CD4-positive, alpha-beta memory T cell (primary cell): ENCODE data around the gene CPM. TPM values are rescaled to one million over a fixed set of nuclear protein-coding genes. Genes with fewer than 3 reads are reported as not detected.
"Not testable (repeated sequence)": the region's sequence is repeated elsewhere in the genome, so short reads cannot be mapped to it uniquely, and the experiment has no call there.

Experiments used
- CTCF ChIA-PET: fragments of 350-600 bp; sonication (Branson Sonifier 250); formaldehyde crosslinking; loops from one replicate; lab custom pipeline; 2021; ENCODE audit warnings: inconsistent platforms; ENCODE audit not compliant: partially characterized antibody; lab: Charles Lee
- POLR2A ChIA-PET: fragments of 350-600 bp; sonication (Branson Sonifier 250); formaldehyde crosslinking; loops from one replicate; lab custom pipeline; 2021; ENCODE audit not compliant: partially characterized antibody; lab: Charles Lee
- DNase-seq, 5 donors: peaks; one replicate each; pipeline versions ENCODE4 v3.0.0 to v3.0.0-alpha.2; 2020 to 2022; ENCODE audit warnings: mixed read lengths in 1 of 5
- H3K27ac ChIP-seq: one replicate; pipeline ENCODE4 v1.7.0; 2013; ENCODE audit warnings: low read depth, low read length
- H3K27me3 ChIP-seq: 2 replicates; pipeline ENCODE4 v1.7.0; 2013; ENCODE audit warnings: mild to moderate bottlenecking, low read length, moderate library complexity; ENCODE audit not compliant: insufficient read depth
- H3K36me3 ChIP-seq: 2 replicates; pipeline ENCODE4 v1.7.0; 2013; ENCODE audit warnings: mild to moderate bottlenecking, low read length, moderate library complexity; ENCODE audit not compliant: insufficient read depth
- H3K4me1 ChIP-seq: 2 replicates; pipeline ENCODE4 v1.7.0; 2013; ENCODE audit warnings: mild to moderate bottlenecking, low read length, moderate library complexity; ENCODE audit not compliant: insufficient read depth
- H3K4me3 ChIP-seq, 2 donors: one replicate each; pipeline ENCODE4 v1.7.0; 2013; ENCODE audit warnings: low read length in 2 of 2, mild to moderate bottlenecking in 1 of 2
- H3K9me3 ChIP-seq, 2 donors: one replicate each; pipeline ENCODE4 v1.7.0; 2013; ENCODE audit warnings: low read length in 2 of 2, control low read depth in 1 of 2; ENCODE audit not compliant: control insufficient read depth in 1 of 2
- H3K27ac Mint-ChIP-seq, 7 donors: one replicate each; pipeline ENCODE4 v1.8.0; 2020 to 2021; ENCODE audit warnings: mixed read lengths in 7 of 7, mild to moderate bottlenecking in 6 of 7, inconsistent platforms in 3 of 7, moderate library complexity in 3 of 7
- H3K27me3 Mint-ChIP-seq, 2 donors: one replicate each; pipeline ENCODE4 v1.8.0; 2020 to 2021; ENCODE audit warnings: mixed read lengths in 2 of 2
- H3K36me3 Mint-ChIP-seq, 2 donors: one replicate each; pipeline ENCODE4 v1.8.0; 2020 to 2021; ENCODE audit warnings: mixed read lengths in 2 of 2, inconsistent platforms in 1 of 2, mild to moderate bottlenecking in 1 of 2
- H3K4me1 Mint-ChIP-seq, 4 donors: one replicate each; pipeline ENCODE4 v1.8.0; 2020 to 2021; ENCODE audit warnings: mixed read lengths in 4 of 4, mild to moderate bottlenecking in 1 of 4
- H3K4me3 Mint-ChIP-seq, 8 donors: one replicate each; pipeline ENCODE4 v1.8.0; 2020 to 2021; ENCODE audit warnings: mixed read lengths in 8 of 8, mild to moderate bottlenecking in 7 of 8, moderate library complexity in 6 of 8, inconsistent platforms in 3 of 8
- H3K9me3 Mint-ChIP-seq, 8 donors: one replicate each; pipeline ENCODE4 v1.8.0; 2020 to 2021; ENCODE audit warnings: mixed read lengths in 8 of 8, mild to moderate bottlenecking in 5 of 8, inconsistent platforms in 3 of 8, moderate library complexity in 1 of 8
- intact Hi-C: fragments of 100-400 bp; cut with micrococcal nuclease; formaldehyde crosslinking; loops from one replicate; pipeline ENCODE4 v1.15.1; 2023
- polyA plus RNA-seq, 2 donors: library from polyadenylated mRNA; unstranded; fragments of 300-500 nt; fragmentation: Illumina TruSeq; gene quantifications; one replicate each; pipeline ENCODE4 v1.2.3, GENCODE V29; 2021
- total RNA-seq, 2 experiments: library from RNA; stranded (reverse); gene quantifications; one replicate each; pipeline ENCODE4 v1.2.3, GENCODE V29; 2021

Gene CPM
- total and polyA plus RNA-seq, 4 experiments from 2014 or later = 1.3 to 3.1 (median 2.3) TPM

GRCh38 chr12:68824131-68824530 lies 108.8 kb downstream of the CPM start:
- Mint-ChIP-seq H3K4me1 (peaks cover 6 to 21% (median 17%) of the 10 kb centered on the region in 4 donors), H3K9me3 (no peaks in the 10 kb centered on the region), H3K36me3 (peaks cover 48 to 78% of the 10 kb centered on the region in 2 donors), H3K27ac (peak overlapping the region in 4 of 7 donors; percentile 36 to 71 (median 58)), H3K4me3 (no peak overlapping the region), H3K27me3 (no peaks in the 10 kb centered on the region)
- no peak for DNase-seq
- H3K4me3 ChIP-seq = no peak overlapping the region
- ChIA-PET CTCF (interaction anchor here (1.6 to 2.1 kb wide), 2 partner anchors 9 to 16 kb away, joined by 5 to 7 read pairs; partner anchors contain the start of gene MDM2), POLR2A (no interaction called here)
- H3K27me3 ChIP-seq = no peaks in the 10 kb centered on the region
- peaks cover 16% of the 10 kb centered on the region for H3K4me1 ChIP-seq
- H3K9me3 ChIP-seq = no peaks in the 10 kb centered on the region
- no peak overlapping the region for H3K27ac ChIP-seq
- H3K36me3 ChIP-seq = peaks cover 36% of the 10 kb centered on the region
- intact Hi-C loops = no loop called here

GRCh38 chr12:68823696-68824095 lies 109.3 kb downstream of the CPM start:
- no peak overlapping the region for H3K27ac ChIP-seq
- no peak overlapping the region for H3K4me3 Mint-ChIP-seq
- no peaks in the 10 kb centered on the region for H3K9me3 ChIP-seq
- H3K36me3 ChIP-seq = peaks cover 40% of the 10 kb centered on the region
- H3K9me3 Mint-ChIP-seq = no peaks in the 10 kb centered on the region
- peak overlapping the region in 6 of 7 donors; percentile 38 to 83 (median 59) for H3K27ac Mint-ChIP-seq
- intact Hi-C loops = no loop called here
- H3K4me1 Mint-ChIP-seq = peaks cover 10 to 24% (median 17%) of the 10 kb centered on the region in 4 donors
- no peaks in the 10 kb centered on the region for H3K27me3 Mint-ChIP-seq
- peaks cover 47 to 79% of the 10 kb centered on the region in 2 donors for H3K36me3 Mint-ChIP-seq
- H3K4me1 ChIP-seq = peaks cover 16% of the 10 kb centered on the region
- H3K4me3 ChIP-seq = no peak overlapping the region
- no peak for DNase-seq
- H3K27me3 ChIP-seq = no peaks in the 10 kb centered on the region
- CTCF ChIA-PET = interaction anchor here (1.6 to 2.1 kb wide), 2 partner anchors 9 to 16 kb away, joined by 5 to 7 read pairs; partner anchors contain the start of gene MDM2
- POLR2A ChIA-PET = interaction anchor here (0.7 kb wide), 1 partner anchor 16 kb away, joined by 3 read pairs; the partner anchor contains the start of gene MDM2

GRCh38 chr12:68821357-68822188 lies 111.4 kb downstream of the CPM start:
- peak overlapping the region in 2 of 8 donors; percentile 10 to 53 for H3K4me3 Mint-ChIP-seq
- POLR2A ChIA-PET = interaction anchor here (3.3 kb wide), 1 partner anchor 9 kb away, joined by 15 read pairs; no protein-coding TSS in a partner anchor
- intact Hi-C loops = no loop called here
- H3K9me3 Mint-ChIP-seq = no peaks in the 10 kb centered on the region
- no peak overlapping the region for H3K4me3 ChIP-seq
- DNase-seq = no peak
- H3K27ac ChIP-seq = no peak overlapping the region
- H3K36me3 Mint-ChIP-seq = peaks cover 39 to 74% of the 10 kb centered on the region in 2 donors
- H3K27me3 ChIP-seq = no peaks in the 10 kb centered on the region
- peak overlapping the region in 6 of 7 donors; percentile 18 to 78 (median 64) for H3K27ac Mint-ChIP-seq
- H3K36me3 ChIP-seq = peaks cover 50% of the 10 kb centered on the region
- CTCF ChIA-PET = interaction anchor here (0.6 to 5.3 kb wide), 4 partner anchors 9 to 461 kb away, joined by 3 to 40 read pairs (median 15); partner anchors contain the start of gene MDM2
- H3K27me3 Mint-ChIP-seq = no peaks in the 10 kb centered on the region
- H3K9me3 ChIP-seq = no peaks in the 10 kb centered on the region
- H3K4me1 ChIP-seq = peaks cover 16% of the 10 kb centered on the region
- peaks cover 13 to 24% (median 18%) of the 10 kb centered on the region in 4 donors for H3K4me1 Mint-ChIP-seq

DNA sequence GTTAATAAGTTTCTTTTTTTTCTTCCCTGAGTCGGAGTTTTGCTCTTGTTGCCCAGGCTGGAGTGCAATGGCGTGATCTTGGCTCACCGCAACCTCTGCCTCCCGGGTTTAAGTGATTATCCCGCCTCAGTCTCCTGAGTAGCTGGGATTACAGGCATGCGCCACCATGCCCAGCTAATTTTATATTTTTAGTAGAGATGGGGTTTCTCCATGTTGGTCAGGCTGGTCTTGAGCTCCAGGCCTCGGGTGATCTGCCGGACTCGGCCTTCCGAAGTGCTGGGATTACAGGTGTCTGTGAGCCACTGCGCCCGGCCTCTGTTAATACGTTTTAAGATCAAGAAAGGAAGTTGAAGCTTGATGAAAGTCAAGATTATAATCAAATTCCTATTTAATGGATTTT lies 113.5 kb downstream of the CPM start:
- intact Hi-C loops = not testable (repeated sequence)
- H3K36me3 Mint-ChIP-seq = peaks cover 31 to 69% of the 10 kb centered on the region in 2 donors

DNA sequence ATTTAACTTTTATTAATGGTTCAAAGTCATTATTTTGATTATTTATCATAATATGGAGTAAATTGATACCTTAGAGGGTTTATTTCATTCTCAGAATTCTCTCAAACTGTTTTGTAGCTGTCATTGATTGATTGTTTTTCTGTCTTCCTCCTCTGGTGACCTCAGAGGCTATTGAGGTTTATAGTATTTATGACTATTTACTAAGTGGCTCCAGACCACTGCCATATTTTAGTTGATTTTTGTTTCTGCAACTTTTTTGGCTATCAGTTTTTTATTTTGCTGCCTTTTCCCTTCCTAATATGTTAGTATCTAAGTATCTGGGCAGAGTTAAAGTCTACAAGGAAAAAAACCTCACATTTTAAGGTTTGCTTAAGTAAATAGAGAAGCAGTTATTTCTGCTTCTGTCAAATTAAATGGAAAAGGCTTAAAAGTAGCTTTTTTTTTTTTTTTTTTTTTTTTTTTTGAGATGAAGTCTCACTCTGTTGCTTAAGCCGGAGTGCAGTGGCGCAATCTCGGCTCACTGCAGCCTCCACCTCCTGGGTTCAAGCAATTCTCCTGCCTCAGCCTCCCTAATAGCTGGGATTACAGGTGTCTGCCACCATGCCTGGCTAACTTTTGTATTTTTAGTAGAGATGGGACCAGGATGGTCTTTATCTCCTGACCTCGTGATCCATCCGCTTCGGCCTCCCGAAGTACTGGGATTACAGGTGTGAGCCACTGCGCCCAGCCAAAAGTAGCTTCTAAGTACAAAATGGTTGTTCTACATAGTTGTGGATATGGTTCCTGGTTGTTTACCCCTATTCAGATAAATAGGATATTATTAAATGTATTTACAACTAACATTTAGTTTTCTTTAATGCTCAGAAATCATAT lies 116.8 kb downstream of the CPM start:
- Mint-ChIP-seq H3K4me3 (no peak overlapping the region), H3K36me3 (peaks cover 27 to 63% of the 10 kb centered on the region in 2 donors), H3K4me1 (peaks cover 26 to 45% (median 36%) of the 10 kb centered on the region in 4 donors), H3K9me3 (no peaks in the 10 kb centered on the region), H3K27ac (peak overlapping the region in 5 of 7 donors; percentile 6 to 78 (median 23)), H3K27me3 (no peaks in the 10 kb centered on the region)
- H3K36me3 ChIP-seq = peaks cover 51% of the 10 kb centered on the region
- no peak for DNase-seq
- no peak overlapping the region for H3K4me3 ChIP-seq
- no peaks in the 10 kb centered on the region for H3K9me3 ChIP-seq
- intact Hi-C loops = no loop called here
- ChIA-PET CTCF (interaction anchor here (4.9 to 6.4 kb wide), 2 partner anchors 8 to 14 kb away, joined by 26 to 29 read pairs; partner anchors contain the start of gene MDM2), POLR2A (interaction anchor here (3.0 kb wide), 1 partner anchor 8 kb away, joined by 24 read pairs; the partner anchor contains the start of gene MDM2)
- peak overlapping the region; percentile 2 for H3K27ac ChIP-seq
- no peaks in the 10 kb centered on the region for H3K27me3 ChIP-seq
- peaks cover 41% of the 10 kb centered on the region for H3K4me1 ChIP-seq

More for the DNA sequence above, 113.5 kb downstream of the CPM start:
- not testable (repeated sequence) for H3K27me3 Mint-ChIP-seq, H3K4me3 ChIP-seq, H3K27me3 ChIP-seq, H3K27ac Mint-ChIP-seq, DNase-seq, H3K9me3 ChIP-seq, H3K4me3 Mint-ChIP-seq, H3K9me3 Mint-ChIP-seq, H3K27ac ChIP-seq
- H3K4me1 Mint-ChIP-seq = peaks cover 21 to 38% (median 27%) of the 10 kb centered on the region in 4 donors
- POLR2A ChIA-PET = interaction anchor here (2.0 to 3.3 kb wide), 2 partner anchors 11 to 12 kb away, joined by 8 to 15 read pairs; partner anchors contain the start of gene MDM2
- H3K4me1 ChIP-seq = peaks cover 30% of the 10 kb centered on the region
- CTCF ChIA-PET = interaction anchor here (0.9 to 5.3 kb wide), 3 partner anchors 9 to 11 kb away, joined by 3 to 40 read pairs (median 26); partner anchors contain the start of gene MDM2
- H3K36me3 ChIP-seq = peaks cover 58% of the 10 kb centered on the region

GRCh38 chr12:68815232-68815927 lies 117.6 kb downstream of the CPM start:
- Histone ChIP-seq H3K27me3 (no peaks in the 10 kb centered on the region), H3K27ac (no peak overlapping the region), H3K4me3 (no peak overlapping the region), H3K36me3 (peaks cover 46% of the 10 kb centered on the region), H3K4me1 (peaks cover 39% of the 10 kb centered on the region), H3K9me3 (no peaks in the 10 kb centered on the region)
- no peak for DNase-seq
- peaks cover 28 to 58% of the 10 kb centered on the region in 2 donors for H3K36me3 Mint-ChIP-seq
- intact Hi-C loops = no loop called here
- peaks cover 23 to 45% (median 33%) of the 10 kb centered on the region in 4 donors for H3K4me1 Mint-ChIP-seq
- ChIA-PET POLR2A (interaction anchor here (0.8 to 3.9 kb wide), 2 partner anchors 13 to 69 kb away, joined by 3 to 11 read pairs; partner anchors contain the start of gene SLC35E3), CTCF (interaction anchor here (1.8 to 6.4 kb wide), 2 partner anchors 9 to 15 kb away, joined by 5 to 29 read pairs; no protein-coding TSS in a partner anchor)
- H3K4me3 Mint-ChIP-seq = peak overlapping the region in 1 of 8 donors; percentile 45
- H3K27ac Mint-ChIP-seq = peak overlapping the region in 5 of 7 donors; percentile 1 to 84 (median 16)
- no peaks in the 10 kb centered on the region for H3K9me3 Mint-ChIP-seq
- no peaks in the 10 kb centered on the region for H3K27me3 Mint-ChIP-seq
